HG03066 (cell line): Measurements from ENCODE around the gene ZNF77.
A peak's percentile ranks its signal among the peaks of the same experiment; 100 is the strongest.
"Not testable (repeated sequence)": the region's sequence is repeated elsewhere in the genome, so short reads cannot be mapped to it uniquely, and the experiment has no call there.

Source experiments
- ATAC-seq: cut with Tn5 transposase; IDR thresholded peaks from one replicate; pipeline ENCODE4 v1.9.1; 2021; ENCODE audit warnings: low read depth; ENCODE audit not compliant: unreplicated experiment

ZNF77 gene

GRCh38 chr19:2973229-2973628, 28.5 kb upstream of the ZNF77 start:
- ATAC-seq = no peak

GRCh38 chr19:2970201-2970835, 25.5 kb upstream of the ZNF77 start:
- no peak for ATAC-seq

- no peak for ATAC-seq
These were observed 24.3 kb upstream of the ZNF77 start for GRCh38 chr19:2969104-2969504.

GRCh38 chr19:2967972-2968371, 23.2 kb upstream of the ZNF77 start:
- ATAC-seq = no peak

GRCh38 chr19:2964874-2965273, 20.1 kb upstream of the ZNF77 start:
- no peak for ATAC-seq

GRCh38 chr19:2963631-2964030, 18.9 kb upstream of the ZNF77 start:
- not testable (repeated sequence) for ATAC-seq

- ATAC-seq = no peak
These were observed 18.4 kb upstream of the ZNF77 start for GRCh38 chr19:2963122-2963521.

- ATAC-seq = no peak
These were observed 17.4 kb upstream of the ZNF77 start for GRCh38 chr19:2962018-2962670.

GRCh38 chr19:2960120-2960519, 15.3 kb upstream of the ZNF77 start:
- ATAC-seq = no peak

- ATAC-seq = no peak
These were observed 12.4 kb upstream of the ZNF77 start for GRCh38 chr19:2957160-2957559.

GRCh38 chr19:2952953-2953481, 8.2 kb upstream of the ZNF77 start:
- ATAC-seq = no peak

GRCh38 chr19:2950286-2951124, 5.7 kb upstream of the ZNF77 start:
- ATAC-seq = peak; percentile 87

GRCh38 chr19:2949939-2950285, 5.1 kb upstream of the ZNF77 start:
- no peak for ATAC-seq

GRCh38 chr19:2945575-2946184, 909 bp upstream of the ZNF77 start:
- no peak for ATAC-seq

GRCh38 chr19:2944403-2944774, 382 bp downstream of the ZNF77 start:
- ATAC-seq = no peak

GRCh38 chr19:2942928-2943640, 1.7 kb downstream of the ZNF77 start:
- no peak for ATAC-seq

- not testable (repeated sequence) for ATAC-seq
These were observed 8.9 kb downstream of the ZNF77 start for GRCh38 chr19:2935863-2936262.

GRCh38 chr19:2933490-2933910, 11.3 kb downstream of the ZNF77 start:
- ATAC-seq = no peak

GRCh38 chr19:2927032-2927430, 17.7 kb downstream of the ZNF77 start:
- ATAC-seq = no peak

GRCh38 chr19:2926341-2927031, 18.3 kb downstream of the ZNF77 start:
- ATAC-seq = no peak
